ENCODE measurements around the gene GATA6.

Gene GATA6

GRCh38 chr18:22169011-22169888, at the start of gene GATA6:
TSS of gene GATA6 (plus strand) at chr18:22169589. CDS start at chr18:22171145, 1,556 bp downstream.
- peak; percentile 85 for DNase-seq (ENCODE audit: low spot score)

DNA sequence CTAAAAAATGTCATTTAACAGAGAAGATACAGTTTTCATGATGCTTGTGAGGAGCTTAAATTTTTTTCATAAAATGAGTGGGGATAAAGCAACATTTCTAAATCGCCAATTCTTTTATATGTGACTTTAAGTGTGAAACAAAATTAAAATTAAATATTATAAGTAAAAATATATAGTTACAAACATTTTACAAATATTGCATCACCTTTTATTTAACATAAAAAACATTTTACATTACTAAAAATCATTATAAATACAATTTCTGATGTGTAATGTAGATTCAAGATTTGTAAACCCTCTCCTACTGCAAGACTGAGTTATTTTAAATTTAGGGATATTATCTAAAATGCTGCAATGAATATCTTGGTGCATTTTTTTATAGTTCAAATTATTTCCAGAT, 44.4 kb upstream of the GATA6 start:
- DNase-seq (ENCODE audit: low spot score), result no peak

DNA sequence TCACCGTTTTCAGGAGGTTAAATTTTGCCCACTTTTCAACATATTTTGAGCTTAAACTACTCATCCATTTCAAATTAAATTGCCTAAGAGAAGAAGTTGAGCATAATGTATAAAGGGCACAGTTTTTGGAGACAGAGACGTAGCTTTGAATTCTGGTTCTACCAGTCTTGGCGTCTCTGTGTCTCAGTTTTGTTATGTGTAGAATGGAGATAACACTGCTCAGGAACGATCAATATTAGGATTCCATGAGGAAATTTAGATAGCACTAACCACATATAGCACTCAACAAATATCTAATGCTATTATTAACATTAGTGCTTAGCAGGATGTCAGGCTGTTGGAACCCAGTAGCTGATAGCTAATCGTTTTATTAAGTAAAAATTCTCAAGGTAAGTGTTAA, 40.4 kb upstream of the GATA6 start:
- no peak for DNase-seq (ENCODE audit: low spot score)

DNA sequence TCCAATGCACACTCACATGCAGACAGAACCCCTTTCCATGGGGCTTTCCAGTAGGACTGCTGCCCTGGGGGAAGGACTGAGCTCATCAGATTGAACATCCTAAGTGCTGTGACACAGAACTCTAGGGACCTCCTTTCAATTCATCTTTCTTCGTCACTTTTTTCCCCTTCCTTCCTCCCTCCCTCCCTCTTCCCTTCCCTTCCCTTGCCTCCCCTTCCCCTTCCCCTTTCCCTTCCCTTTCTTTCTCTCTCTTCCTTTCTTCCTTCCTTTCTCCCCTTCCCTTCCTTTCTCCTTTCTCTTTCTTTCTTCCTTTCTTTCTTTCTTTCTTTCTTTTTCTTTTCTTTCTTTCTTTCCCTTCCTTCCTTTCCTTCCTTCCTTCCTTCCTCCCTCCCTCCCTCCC, 39.6 kb upstream of the GATA6 start:
- no peak for DNase-seq (ENCODE audit: low spot score)

GRCh38 chr18:22132258-22132657, 37.1 kb upstream of the GATA6 start:
- DNase-seq (ENCODE audit: low spot score), result no peak

- no peak for DNase-seq (ENCODE audit: low spot score)
Measured at GRCh38 chr18:22132763-22133162, 36.6 kb upstream of the GATA6 start.

DNA sequence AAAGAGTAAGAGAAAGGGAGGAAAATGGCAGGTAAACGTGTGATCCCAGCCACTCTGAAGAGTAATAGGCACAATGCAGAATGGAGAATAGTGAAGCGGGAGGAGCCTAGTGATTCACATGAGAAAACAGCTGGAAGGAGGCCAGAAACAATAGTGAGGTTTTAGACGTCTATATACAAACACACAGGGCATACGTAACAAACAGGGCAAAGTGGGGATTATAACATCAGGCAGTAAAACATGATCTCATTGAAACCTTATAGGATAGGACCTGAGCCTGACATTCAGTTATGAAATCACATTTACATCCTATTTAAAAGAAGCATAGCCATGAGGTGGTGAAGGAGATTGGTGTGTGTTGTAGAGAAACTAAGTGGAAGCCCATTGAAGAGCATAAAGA, 33.0 kb upstream of the GATA6 start:
- peak; percentile 31 for DNase-seq (ENCODE audit: low spot score)

DNA sequence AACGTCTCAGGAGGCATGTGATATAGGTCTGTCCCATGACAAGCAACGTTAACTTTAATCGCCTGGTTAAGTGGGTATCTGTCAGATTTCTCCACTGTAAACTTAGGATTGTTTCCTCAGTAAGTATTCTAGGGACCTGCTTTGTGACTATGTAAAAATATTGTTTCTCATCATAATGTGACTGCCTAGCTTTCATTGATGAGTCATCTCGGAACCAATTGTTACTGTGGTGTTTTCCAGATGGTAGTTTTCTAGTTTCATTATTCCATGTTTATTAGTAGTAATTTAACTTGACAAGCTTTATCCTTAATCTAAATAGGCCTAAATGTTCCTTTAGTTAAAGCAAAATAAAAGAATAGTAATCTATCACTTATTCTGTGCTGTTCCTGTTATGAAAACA, 28.2 kb upstream of the GATA6 start:
- no peak for DNase-seq (ENCODE audit: low spot score)

DNA sequence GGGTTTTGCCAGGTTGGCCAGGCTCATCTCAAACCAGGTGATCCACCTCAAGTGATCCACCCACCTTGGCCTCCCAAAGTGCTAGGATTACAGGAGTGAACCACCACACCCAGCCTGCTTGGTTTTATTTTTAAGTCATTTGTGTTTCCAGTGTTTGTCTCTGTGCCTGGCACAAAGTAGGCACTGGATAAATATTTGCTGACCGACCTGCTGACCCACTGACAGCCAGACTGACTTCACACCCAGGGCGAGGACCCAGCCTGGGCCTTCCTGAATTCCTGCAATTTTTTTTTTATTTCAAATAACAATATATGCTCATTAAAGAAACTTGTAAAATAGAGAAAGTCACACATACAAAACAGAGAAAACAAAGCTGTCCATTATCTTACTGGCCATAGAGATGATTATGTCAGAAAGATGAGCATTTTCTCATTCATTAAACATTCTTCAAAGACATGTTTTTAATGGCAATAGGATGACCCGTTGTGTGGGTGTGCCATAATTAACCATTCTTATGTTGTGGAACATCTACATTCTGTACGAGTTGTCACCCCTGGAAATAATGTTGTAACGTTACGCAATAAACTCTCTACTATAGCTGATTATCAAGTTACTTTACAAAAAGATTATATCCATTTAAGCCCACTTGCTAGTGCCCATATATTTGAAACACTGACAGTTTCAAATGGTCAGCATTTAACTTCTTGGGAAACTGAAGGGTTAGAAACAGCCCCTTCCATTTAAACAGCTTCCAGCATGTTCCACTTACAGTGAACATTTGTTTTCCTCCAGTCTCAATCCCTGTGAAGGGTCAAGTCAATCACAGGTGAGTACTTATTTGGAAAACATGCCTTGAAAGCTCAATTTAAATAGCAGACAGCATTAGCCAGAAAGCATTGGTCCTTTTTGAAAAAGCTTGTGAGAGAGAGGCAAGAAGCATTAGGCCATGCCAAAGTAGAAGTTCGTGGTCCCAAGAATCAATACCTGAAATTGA, 25.7 kb upstream of the GATA6 start:
- no peak for DNase-seq (ENCODE audit: low spot score)

- DNase-seq (ENCODE audit: low spot score), result no peak
Measured at GRCh38 chr18:22145160-22145559, 24.2 kb upstream of the GATA6 start.

DNA sequence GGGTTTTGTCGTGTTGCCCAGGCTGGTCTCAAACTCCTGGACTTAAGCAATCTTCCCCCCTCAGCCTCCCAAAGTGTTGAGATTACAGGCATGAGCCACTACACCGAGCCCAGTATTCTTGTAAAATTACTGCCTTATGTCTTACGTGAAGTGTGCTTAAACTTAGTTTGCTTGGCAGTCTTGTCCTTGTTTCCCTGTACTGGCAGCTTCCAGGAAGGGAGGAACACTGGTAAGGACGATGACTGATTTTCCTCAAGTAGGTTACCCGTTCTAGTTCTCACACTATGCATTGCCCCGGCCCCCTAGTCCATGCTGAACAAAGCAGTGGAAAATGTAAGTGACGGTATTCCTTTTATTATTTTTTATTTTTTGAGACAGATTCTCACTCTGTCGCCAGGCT, 19.7 kb upstream of the GATA6 start:
- DNase-seq (ENCODE audit: low spot score), result no peak

DNA sequence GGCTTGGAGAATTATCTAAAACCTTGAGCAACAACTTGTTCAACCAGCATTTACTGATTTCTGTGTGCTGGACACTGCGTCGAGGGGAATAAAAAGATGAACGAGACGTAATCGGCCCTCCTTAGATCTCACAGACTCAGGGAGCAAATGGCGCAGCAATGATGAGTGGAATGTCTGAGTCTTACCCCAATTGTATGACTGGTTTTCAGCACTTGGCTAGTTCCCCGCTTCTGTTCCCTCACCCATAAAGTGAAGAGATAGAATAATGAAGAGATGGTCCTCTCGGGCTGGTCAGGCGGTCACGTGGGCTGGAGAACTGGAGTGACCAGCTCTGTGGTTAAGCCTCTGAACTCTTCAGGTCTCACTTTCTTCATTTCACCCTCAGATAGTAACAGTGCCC, 17.3 kb upstream of the GATA6 start:
- DNase-seq (ENCODE audit: low spot score), result no peak

DNA sequence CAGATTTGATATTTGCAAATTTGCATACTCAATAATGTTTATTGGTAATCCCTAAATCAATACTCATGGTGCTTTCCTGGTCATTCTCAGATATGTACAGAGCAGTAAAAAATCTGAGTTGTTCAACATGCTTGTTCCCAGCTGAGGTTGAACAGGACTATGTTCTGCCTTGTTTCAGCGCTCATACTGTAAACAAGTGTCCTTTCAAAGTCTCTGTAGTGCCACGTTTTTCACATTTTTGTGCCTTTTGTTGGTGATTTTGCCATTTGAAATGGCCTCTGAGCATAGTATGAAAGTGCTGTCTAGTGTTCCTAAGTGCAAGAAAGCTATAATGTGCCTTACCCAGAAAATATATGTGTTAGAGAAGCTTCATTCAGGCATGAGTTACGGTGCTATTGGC, 16.0 kb upstream of the GATA6 start:
- no peak for DNase-seq (ENCODE audit: low spot score)

DNA sequence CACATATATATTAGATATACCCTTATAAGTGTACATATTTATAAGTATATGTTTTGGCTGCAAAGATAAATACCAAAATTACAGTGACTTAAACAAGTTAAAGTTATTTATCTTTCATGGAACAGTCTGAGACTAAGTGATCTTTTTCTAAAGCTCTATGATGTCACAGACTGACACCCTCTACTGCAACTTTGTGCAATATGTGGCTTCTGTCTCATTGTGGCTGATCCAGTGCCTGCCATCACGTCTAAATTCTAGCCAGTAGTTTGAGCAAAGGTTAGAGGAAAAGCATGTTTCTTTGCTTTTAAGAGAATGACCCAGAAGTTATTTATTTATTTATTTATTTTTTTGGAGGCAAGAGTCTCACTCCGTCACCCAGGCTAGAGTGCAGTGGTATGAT, 13.8 kb upstream of the GATA6 start:
- no peak for DNase-seq (ENCODE audit: low spot score)

GRCh38 chr18:22159014-22159413, 10.4 kb upstream of the GATA6 start:
- no peak for DNase-seq (ENCODE audit: low spot score)

DNA sequence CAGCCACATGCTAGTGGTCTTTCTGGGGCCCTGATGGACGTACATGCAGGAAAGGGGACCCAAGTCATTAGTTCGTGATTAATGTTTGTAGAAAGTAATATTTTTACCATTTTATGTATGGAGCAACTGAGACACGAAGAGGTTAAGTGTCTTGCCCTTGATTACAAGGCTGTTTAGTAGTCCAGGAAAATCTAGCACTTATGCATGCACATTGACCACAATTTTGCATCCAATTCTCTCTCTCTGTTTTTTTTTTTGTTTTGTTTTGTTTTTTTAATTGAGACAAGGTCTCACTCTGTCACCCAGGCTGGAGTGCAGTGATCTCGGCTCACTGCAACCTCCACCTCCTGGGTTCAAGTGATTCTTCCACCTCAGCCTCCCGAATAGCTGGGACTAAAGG, 8.3 kb upstream of the GATA6 start:
- no peak for DNase-seq (ENCODE audit: low spot score)

GRCh38 chr18:22163416-22164161, 5.8 kb upstream of the GATA6 start:
- DNase-seq (ENCODE audit: low spot score), result no peak

GRCh38 chr18:22164337-22165048, 4.9 kb upstream of the GATA6 start:
- no peak for DNase-seq (ENCODE audit: low spot score)

GRCh38 chr18:22165049-22165602, 4.3 kb upstream of the GATA6 start:
- DNase-seq (ENCODE audit: low spot score), result no peak

- no peak for DNase-seq (ENCODE audit: low spot score)
Measured at GRCh38 chr18:22165603-22166068, 3.8 kb upstream of the GATA6 start.
